Endometrial microvascular endothelial cells (primary cell): ENCODE results near the gene GAA. TPM values are rescaled to one million over a fixed set of nuclear protein-coding genes. Genes with fewer than 3 reads are reported as not detected.

Experiments
- in situ Hi-C: cut with HindIII; loops from 2 replicates; pipeline ENCODE4 v1.10.0; 2017; ENCODE audit warnings: low sequenced_read_pairs, low pct_unique_long_range_greater_than_20kb; ENCODE audit errors: inconsistent ontology term
- total RNA-seq: library from RNA; depleted of rRNA; stranded (reverse); fragments of >200 nt; gene quantifications from one replicate; pipeline ENCODE4 v1.2.3, GENCODE V29; 2015; ENCODE audit errors: inconsistent ontology term

Gene GAA
- total RNA-seq, 1 donor from 2014 or later: 37.1 TPM

GRCh38 chr17:80100035-80100323 lies 1.4 kb upstream of the GAA start:
- in situ Hi-C loops: no loop called here

- in situ Hi-C loops: no loop called here
Observed at GRCh38 chr17:80101946-80102663, 724 bp downstream of the GAA start.

GRCh38 chr17:80102664-80103448 lies 1.5 kb downstream of the GAA start:
- in situ Hi-C loops: no loop called here

- in situ Hi-C loops: no loop called here
Observed at GRCh38 chr17:80103449-80104085, 2.2 kb downstream of the GAA start.

- in situ Hi-C loops: no loop called here
Observed at GRCh38 chr17:80104321-80104955, 3.1 kb downstream of the GAA start.

GRCh38 chr17:80104956-80105375 lies 3.6 kb downstream of the GAA start:
- in situ Hi-C loops: no loop called here

GRCh38 chr17:80105762-80106161 lies 4.4 kb downstream of the GAA start:
- in situ Hi-C loops: no loop called here

GRCh38 chr17:80106176-80106575 lies 4.8 kb downstream of the GAA start:
- in situ Hi-C loops: no loop called here

- in situ Hi-C loops: no loop called here
Observed at GRCh38 chr17:80106751-80107150, 5.4 kb downstream of the GAA start.

GRCh38 chr17:80107231-80108021 lies 6.0 kb downstream of the GAA start:
- in situ Hi-C loops: no loop called here

GRCh38 chr17:80108036-80108971 lies 6.9 kb downstream of the GAA start:
- in situ Hi-C loops: no loop called here

- in situ Hi-C loops: no loop called here
Observed at GRCh38 chr17:80109066-80109660, 7.8 kb downstream of the GAA start.

GRCh38 chr17:80109713-80110446 lies 8.5 kb downstream of the GAA start:
- in situ Hi-C loops: no loop called here

- in situ Hi-C loops: no loop called here
Observed at GRCh38 chr17:80110447-80110812, 9.0 kb downstream of the GAA start.

GRCh38 chr17:80110927-80111701 lies 9.7 kb downstream of the GAA start:
- in situ Hi-C loops: no loop called here

GRCh38 chr17:80111702-80112470 lies 10.5 kb downstream of the GAA start:
- in situ Hi-C loops: no loop called here
